Measurements from ENCODE around the gene MAST4.

Gene MAST4

DNA sequence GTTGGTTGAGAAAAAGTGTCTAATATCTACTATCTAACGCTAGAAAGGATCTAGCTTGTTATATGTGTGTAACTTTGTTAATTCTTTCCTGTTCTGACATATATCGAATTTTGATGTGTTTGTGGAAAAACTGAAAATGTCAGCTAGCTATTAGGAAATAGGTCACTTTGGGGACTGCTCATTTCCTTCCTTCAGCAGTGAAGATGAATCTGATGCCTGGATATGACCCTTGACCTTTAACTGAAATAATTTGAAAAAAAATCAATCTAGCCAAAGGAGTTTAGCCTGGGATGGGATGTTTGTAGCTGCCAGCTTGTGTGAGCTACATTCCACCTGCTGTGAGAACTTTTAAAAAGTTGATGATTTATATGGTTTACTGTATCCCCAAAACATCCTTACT, 533.6 kb downstream of the MAST4 start:
- DNase-seq (ENCODE audit: low spot score): no peak

DNA sequence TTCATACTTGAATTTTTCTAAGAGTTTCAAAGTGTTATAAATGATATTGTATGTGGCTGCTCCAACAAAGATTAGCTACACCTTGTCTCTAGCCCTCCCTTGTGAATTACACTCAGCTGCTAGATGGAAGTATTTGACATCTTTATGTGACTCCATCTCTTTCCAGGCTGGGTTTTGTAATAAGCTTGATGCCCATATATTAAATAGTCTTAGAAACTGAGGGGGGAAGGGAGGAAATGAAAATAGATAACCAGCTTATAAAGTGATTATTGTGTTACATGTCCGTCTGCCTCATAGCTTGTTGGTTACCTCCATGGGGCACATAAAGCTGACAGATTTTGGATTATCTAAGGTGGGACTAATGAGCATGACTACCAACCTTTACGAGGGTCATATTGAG, 537.0 kb downstream of the MAST4 start:
- no peak for DNase-seq (ENCODE audit: low spot score)

DNA sequence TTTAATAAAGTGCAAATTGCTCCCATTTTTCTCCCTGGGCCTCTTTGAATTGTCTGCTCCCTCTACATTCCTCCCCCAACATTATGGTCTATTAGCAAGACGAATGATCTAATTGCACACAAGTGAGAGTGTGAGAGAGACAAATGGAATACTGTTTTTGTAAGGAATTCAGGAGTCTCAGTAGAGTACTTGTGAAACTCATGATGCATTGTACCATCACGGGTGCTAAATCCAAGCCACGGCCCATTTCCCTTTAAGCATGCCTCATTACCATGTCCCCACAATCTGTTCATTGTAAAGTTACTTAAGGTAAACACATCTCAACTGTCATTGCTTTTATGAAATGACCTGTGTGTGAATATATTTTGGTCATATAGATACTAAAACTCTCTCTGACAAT, 537.6 kb downstream of the MAST4 start:
- DNase-seq (ENCODE audit: low spot score): no peak

DNA sequence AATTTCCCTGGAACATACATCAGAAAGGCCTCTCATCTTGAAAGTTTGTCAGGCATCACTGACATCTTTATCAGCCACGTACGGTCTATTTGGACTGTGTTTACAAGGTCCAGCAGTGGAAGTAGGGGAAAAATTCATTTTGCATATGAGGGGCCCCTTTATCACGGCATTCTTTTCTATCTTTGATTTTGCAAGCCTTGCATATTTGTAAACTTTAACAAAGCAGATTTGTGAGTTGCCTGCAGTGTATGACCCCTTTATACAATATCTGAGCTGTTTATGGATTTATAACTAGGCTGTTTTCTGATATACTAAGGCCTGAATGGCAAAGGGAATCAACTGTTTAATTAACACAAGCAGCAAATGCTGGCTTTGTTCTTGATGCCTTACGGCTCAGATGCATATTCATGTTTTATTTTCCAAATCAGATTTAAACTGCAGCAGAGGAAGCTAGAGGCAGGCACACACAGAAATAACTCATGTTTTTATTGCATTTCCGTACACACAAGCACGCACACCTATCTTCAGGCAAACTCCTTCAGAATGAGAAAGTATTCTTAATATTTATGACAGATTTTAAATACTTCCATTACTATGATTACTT, 539.3 kb downstream of the MAST4 start:
- DNase-seq (ENCODE audit: low spot score): no peak

DNA sequence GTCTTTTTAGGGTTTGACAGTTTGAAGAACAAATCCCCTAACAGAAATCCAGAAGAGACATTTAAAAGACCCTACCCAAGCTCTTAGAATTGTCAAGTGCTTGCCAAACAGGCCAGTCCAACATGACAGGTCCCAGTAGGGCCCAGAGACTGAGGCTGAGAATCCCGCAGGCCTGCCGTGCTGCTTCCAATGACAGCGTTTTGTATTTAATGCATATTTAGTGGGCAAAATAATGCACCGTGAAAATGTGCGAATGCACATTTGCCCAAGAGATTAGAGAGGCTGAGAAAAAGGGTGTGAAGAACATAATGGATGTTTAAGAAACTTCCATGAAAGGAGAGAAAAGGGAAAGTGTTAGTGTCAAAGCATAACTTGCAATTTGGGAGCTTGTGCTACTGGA, 542.8 kb downstream of the MAST4 start:
- no peak for DNase-seq (ENCODE audit: low spot score)

DNA sequence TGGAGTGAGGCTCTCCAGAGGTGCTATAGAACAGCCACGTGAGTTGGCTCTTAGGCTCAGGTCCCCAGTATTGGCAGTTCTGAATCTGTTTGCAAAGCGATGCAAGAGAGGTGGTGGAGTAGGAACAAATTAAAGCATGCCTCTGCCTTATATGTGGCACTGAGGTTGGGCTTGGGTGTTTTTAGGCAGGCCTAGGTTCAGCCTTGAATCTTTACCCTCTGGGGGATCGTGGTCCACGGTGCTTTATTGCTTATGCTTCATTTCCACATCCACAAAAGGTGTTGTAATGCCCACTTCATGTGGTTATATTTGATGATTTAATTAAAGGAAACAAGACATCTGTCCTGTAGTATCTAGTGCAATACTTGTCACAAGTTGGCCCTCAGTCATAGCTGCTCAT, 544.2 kb downstream of the MAST4 start:
- no peak for DNase-seq (ENCODE audit: low spot score)

DNA sequence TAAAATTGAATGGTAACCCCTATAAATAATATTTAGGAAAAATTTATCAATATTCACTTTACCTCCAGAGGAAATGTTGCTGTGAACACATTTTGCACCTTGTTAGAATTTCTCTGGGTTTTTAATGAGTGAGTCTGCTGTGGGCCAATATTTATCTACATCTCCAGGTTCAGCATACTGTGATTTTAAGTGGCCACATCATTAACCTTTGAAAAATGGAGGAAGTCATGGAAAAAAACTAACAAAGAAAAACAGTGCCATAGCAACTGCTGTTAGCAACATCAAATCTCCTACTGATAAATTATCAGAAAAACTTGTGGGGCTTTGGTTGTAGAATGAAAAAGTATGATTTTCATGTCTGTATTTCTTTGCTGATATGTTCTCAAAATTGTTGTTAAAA, 545.5 kb downstream of the MAST4 start:
- no peak for DNase-seq (ENCODE audit: low spot score)

DNA sequence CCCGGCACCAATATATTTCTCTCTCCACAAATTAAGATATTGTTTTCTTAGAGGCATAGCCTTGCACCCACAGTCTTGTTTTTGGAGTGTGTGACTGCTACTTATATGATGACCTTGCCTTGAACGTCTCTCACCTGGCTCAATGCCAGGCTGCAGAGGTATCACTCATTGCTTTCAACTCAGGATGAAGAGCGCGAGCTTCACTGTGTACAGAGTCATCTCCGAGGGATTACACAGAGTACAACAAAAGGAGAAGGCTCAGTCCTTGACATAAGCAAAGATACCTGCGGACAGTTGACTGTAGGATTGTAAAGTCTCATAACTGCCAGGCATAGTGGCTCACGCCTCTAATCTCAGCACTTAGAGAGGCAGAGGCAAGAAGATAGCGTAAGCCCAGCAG, 546.6 kb downstream of the MAST4 start:
- DNase-seq (ENCODE audit: low spot score): no peak

DNA sequence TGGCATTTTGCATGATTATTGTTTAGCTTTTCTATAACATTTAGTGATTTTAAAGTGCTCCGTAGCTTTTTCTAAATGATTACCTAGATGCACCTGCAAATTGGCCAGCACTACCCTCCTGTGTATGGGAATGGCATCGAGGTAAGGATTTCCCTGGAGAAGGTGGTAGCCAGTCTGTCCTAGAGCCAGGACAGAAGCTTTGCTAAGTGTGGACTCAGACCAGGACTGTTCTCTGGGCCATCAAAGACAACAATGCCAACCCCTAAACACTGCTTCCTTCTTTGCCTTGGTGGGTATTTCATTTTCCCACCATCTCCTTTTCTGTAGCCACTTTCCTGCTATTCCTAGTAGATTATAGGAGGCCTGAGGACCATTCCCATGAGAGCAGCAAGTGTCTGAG, 547.4 kb downstream of the MAST4 start:
- no peak for DNase-seq (ENCODE audit: low spot score)

DNA sequence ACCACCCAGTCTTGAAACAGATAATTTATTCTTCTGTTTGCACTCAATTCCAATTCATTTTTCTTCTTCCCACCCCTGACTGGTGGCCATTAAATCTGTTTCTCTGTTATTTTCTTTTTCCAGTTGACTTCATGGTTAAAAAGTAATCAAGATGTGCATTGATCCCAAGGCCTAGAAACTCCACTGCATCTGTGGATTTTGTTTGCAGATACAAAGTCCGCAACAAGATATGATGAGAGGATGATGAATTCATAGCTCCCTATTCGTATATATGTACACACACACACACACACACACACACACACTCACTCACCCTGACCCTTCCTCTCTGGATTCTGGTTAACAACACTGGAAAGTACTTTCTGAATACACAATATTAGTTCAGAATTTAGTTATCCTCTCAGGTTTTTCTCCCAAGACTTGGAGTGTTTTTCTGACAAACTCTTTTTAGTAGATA, 548.0 kb downstream of the MAST4 start:
- no peak for DNase-seq (ENCODE audit: low spot score)

DNA sequence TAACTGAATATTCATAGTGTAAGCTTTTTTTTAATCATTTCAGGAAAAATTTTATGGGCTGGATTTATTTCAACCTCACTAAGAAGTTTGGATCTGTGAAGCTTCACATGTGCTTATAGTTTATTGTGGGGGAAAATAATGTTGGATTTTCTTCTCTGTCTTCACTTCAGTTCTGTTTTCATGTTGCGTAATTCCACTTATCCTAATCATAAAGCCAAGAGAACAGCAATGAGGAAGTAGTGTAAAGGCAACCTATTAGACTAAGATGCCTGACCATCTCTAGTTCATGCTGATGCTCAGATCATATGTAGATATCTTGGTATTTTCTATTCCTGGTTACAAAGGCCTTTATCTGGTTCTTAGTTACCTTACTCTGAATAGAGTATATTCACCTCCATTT, 550.4 kb downstream of the MAST4 start:
- no peak for DNase-seq (ENCODE audit: low spot score)

DNA sequence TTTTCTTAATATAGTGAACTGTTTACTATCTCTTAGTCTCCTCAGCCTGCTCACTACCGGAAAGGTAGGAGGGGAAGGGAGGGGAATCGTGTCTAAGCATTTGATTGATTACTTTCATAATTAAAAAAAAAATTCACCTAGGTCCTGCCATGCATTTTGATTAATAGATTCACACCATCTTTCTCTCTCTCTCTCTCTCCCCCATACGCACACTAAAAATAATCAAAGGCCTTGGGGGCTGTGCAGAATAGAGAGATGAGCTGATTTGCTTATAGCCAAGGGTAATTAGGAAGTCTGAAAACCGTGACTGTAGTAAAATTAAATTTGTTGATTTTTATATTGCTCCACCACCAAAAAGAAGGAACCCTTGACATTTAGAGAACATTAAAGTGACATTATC, 550.8 kb downstream of the MAST4 start:
- no peak for DNase-seq (ENCODE audit: low spot score)

DNA sequence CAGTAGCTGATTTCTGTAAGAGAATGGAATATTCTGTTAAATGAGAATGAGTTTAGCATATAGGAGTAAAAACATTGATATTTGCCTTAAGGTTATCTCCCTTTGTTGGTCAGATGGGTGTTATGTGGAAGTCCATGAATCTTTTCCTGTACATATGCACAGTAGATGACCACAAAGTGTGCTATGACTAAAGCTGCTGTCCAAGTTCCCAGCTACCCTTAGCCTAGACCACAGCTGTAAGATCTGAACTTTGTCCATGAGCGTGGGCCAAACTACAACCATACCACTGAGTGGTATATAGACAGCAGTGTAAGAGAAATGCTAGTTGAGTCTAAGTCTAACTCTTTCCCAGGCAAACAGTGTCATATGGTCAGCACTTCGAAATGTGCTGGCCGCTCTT, 551.6 kb downstream of the MAST4 start:
- DNase-seq (ENCODE audit: low spot score): no peak

DNA sequence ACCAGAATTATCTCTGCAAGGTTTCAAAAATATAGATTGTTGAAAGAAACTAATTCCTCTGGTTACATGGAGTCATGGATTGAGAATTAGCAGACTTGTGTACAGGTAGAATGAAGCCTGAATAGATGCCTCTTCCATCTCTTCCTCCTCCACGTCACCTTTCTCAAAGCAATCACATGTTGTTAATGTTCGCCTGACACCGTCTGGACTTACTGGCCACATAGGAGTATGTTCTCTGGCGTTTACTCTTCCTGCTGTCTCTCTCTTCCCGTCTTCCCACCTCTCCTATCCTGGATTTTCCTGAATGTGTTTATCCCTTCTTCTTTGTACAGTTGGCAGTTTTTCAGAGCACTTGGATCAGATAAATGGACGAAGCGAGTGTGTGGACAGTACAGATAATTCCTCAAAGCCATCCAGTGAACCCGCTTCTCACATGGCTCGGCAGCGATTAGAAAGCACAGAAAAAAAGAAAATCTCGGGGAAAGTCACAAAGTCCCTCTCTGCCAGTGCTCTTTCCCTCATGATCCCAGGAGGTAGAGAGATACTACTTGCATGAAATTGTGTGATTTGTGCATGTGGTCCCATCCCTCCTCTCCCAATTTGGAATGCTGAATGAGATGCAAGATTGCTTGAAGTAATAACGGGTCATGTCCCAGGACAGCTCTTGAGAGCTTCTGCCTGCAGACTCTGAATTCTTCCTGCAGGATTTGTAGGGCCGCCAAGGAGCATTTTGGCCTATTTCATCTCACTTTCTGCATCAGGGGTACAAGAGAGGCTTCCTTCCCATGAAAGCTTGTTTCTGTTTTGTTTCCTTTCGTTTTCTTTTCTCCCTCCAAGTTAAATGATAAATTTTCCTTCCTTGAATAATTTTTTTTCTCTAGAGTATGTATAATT, 553.1 kb downstream of the MAST4 start:
- no peak for DNase-seq (ENCODE audit: low spot score)

DNA sequence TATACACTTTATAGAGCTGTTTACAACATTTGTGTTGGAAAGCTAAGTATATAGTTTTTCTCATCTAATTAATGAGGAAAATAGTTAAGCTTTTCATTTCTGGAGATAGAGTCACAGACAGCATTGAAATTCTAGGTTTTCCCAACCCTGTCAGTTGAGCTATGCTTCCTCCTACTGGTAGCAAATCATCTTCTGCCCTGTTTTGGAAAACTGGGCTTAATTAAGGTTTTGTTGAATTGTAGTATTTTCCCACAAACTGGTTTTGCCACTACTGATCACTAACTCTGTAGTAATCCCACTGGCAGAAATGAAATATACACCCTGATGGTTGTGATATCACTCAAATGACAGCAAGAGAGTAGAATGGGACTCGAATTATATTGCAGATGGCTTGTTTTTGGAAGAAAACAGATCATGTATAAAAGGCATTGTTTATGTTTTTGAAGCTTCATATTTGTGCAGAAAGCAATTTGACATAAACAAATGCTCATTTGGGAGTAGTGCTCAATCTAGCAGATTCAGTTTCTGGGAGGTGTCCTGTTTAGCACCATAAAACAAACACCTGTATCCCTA, 553.8 kb downstream of the MAST4 start:
- peak; percentile 50 for DNase-seq (ENCODE audit: low spot score)

DNA sequence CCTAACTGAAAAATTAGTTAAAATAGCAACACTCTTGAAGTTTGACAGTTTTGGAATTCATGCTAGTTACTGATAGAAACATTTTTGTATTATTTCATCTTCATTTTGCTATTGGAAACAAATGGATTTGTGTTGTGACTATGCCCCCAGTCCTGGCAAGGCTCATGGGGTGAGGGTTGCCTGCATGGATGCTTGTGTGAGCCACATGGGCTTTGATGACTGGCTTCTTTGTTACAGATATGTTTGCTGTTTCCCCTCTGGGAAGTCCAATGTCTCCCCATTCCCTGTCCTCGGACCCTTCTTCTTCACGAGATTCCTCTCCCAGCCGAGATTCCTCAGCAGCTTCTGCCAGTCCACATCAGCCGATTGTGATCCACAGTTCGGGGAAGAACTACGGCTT, 556.2 kb downstream of the MAST4 start:
- no peak for DNase-seq (ENCODE audit: low spot score)

DNA sequence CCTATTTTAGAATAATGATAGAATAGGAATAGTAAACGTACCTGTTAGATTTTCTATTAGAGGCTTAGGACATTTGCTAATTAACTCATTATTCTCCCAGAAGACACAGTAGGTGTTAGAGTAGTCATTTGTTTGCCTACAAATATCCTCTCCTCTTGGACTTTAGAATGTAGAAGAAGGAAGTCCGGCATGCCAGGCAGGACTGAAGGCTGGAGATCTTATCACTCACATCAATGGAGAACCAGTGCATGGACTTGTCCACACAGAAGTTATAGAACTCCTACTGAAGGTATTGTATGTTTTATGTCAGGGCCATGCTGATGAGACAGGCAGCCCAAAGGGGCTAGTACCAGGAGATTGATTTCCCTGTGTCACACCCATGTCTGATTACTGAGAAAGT, 557.1 kb downstream of the MAST4 start:
- DNase-seq (ENCODE audit: low spot score): no peak

DNA sequence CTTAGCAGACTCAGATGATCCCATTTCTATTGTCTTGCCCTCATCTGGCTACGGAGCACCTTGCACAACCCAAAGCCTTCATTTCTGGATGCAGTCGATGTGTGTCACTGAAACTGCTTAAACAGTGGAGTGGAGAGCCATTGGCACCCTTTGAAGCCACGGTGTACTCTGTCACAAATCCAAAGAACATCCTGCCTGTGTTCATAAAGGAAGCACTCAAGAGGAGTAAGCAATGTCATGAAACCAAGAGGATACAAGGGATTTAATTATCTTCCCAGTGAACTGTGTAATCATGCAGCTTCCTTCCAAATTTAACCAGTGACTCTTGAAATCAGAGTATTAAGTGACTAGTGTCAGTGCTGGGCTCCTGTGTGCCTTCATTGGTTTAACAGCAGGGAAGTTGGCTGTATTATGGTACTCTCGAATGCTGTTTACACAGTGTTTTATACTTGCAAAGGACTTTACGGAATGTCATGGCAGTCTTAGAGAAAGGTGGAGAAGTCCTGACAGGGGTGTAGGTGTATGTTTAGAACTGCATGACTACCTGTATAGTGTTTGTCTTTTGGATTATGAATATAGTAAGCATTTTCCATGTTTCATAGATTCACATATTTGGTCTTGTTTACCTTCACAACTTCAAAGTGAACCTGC, 558.5 kb downstream of the MAST4 start:
- no peak for DNase-seq (ENCODE audit: low spot score)

DNA sequence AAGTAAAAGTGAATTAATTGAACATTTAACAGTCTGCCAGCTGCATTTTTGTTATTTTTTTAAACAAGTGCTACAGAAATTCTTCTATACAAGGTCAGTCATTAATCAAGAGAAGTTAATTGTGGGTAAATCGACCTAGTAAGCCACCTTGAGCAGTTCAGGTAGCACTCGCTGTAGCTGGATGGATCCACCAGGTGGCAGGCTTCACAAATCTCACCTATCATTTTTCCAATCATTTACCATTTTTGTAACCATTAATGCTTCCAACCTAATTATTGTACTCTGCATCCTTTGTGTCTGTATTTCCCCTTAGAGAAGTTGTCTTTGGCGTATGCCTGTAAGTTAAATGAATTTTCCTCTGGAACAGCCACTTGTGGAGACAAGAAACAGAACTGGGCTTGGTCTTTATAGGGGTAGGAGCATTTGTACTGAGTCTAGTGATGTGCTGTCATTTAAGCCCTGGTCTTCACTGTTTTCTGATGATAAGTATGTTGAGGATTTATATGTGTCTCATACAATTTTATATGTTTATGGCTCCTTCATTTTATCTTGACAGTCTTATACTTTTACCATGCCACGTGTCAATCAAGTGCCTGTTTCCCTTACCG, 560.9 kb downstream of the MAST4 start:
- peak; percentile 31 for DNase-seq (ENCODE audit: low spot score)

DNA sequence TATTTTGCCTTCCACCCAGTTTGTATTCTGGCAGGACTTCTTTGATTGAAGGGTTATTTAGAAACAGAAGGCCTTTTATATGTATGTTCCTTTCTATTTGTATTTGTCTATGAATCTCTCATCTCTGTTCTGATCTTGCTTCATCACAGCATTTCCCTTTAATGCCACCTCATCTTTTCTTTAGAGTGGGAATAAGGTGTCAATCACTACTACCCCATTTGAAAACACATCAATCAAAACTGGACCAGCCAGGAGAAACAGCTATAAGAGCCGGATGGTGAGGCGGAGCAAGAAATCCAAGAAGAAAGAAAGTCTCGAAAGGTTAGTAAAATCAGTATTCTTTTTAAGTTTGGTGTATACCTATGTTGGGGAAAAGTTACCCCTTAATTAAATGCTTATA, 564.1 kb downstream of the MAST4 start:
- no peak for DNase-seq (ENCODE audit: low spot score)

DNA sequence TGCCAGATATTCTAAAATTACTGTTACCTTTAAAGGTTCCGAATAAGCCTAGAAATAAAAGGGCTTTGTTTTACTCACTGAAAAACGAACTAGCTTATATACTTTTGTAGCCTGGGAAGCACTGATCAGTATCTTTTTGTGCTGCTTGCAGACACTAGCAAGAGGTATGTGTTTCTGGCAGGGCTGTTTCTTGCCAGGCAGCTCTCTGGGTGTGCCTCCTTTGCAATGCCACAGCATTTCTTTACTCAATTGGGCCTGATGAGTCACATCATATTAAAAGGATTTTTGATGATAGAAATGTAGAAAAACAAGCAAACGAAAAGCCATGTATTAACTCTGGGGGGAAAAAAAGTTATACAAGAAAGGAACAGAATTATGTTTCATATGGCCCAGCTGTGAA, 564.8 kb downstream of the MAST4 start:
- peak; percentile 83 for DNase-seq (ENCODE audit: low spot score)

DNA sequence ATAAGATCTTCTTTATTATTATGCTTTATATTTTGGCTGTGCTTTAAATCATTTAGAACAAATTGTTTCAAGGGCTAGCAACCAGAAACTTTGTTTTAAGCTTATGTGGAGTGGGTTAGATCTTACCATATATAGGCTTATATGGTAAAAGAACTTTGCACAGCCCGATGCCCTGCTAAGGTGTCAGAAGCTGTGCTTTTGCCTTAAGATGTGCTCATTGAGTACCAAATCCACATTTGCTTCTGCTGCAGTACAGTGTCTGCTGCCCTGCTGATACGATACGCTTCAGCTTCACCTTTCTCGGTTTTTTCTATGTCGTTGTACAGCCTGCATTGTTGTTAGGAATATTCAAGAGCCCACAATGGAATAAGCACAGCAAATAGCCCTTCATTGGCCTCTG, 565.6 kb downstream of the MAST4 start:
- no peak for DNase-seq (ENCODE audit: low spot score)

Data from AG08396 (cell line).